Testis (tissue), 2 donors: Measurements from ENCODE around the gene SYT1.

ENCODE experiments used
- CTCF ChIP-seq, 3 experiments: fragments of 450-650 bp in 2 of 3; fragments of 200-600 bp in 1 of 3; sonication (generic) in 1 of 3; IDR thresholded peaks; one replicate each; pipeline ENCODE4 v1.5.1; 2016 to 2019; ENCODE audit warnings: antibody characterized with exemption in 3 of 3, mild to moderate bottlenecking in 2 of 3, moderate library complexity in 1 of 3
- POLR2A ChIP-seq: fragments of 450-650 bp; IDR thresholded peaks from one replicate; pipeline ENCODE4 v1.6.1; 2017; ENCODE audit warnings: antibody characterized with exemption, mild to moderate bottlenecking, moderate library complexity

- no peak for TF ChIP-seq CTCF (IDR thresholded peaks at IDR 0.05)
- TF ChIP-seq POLR2A, result no peak
Measured at GRCh38 chr12:79453820-79454219, 589.2 kb downstream of the SYT1 start.
